SU-DHL-6 (cell line): Measurements from ENCODE around the gene CLASP1.

Experiments used
- EZH2phosphoT487 ChIP-seq: fragments of 200-600 bp; sonication (generic), shearing (Covaris generic); conservative IDR thresholded peaks from 2 replicates; pipeline ENCODE4 v1.6.1; 2018; ENCODE audit warnings: mild to moderate bottlenecking, antibody characterized with exemption, low read length, moderate library complexity, mixed read lengths
- TF ChIP-seq, protein P1 (sequence below): fragments of 200-600 bp; sonication (generic); IDR thresholded peaks from one replicate; pipeline ENCODE4 v1.5.1; 2017; ENCODE audit warnings: antibody characterized with exemption, mild to moderate bottlenecking, low read length, moderate library complexity; ENCODE audit not compliant: insufficient read depth, poor library complexity, severe bottlenecking

DNA sequence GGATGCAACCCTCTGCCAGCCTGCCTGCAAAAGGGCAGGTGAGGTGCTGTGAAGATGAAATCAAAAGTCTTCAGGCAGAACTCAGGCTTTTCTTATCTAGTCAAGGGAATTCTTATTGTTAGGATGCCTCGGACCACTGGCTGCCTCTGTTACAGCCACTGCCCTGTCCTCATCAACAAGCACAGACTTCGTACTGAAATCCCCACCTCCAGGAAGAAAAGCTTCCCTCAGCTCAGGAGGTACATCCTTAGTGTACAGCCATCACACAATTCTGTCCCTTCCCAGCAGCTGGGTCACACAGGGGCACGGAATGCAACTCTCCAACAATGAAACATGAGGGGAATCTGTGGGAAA is 128.6 kb downstream of the CLASP1 start:
- TF ChIP-seq, protein P1, sequence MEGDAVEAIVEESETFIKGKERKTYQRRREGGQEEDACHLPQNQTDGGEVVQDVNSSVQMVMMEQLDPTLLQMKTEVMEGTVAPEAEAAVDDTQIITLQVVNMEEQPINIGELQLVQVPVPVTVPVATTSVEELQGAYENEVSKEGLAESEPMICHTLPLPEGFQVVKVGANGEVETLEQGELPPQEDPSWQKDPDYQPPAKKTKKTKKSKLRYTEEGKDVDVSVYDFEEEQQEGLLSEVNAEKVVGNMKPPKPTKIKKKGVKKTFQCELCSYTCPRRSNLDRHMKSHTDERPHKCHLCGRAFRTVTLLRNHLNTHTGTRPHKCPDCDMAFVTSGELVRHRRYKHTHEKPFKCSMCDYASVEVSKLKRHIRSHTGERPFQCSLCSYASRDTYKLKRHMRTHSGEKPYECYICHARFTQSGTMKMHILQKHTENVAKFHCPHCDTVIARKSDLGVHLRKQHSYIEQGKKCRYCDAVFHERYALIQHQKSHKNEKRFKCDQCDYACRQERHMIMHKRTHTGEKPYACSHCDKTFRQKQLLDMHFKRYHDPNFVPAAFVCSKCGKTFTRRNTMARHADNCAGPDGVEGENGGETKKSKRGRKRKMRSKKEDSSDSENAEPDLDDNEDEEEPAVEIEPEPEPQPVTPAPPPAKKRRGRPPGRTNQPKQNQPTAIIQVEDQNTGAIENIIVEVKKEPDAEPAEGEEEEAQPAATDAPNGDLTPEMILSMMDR, result no peak
- TF ChIP-seq EZH2phosphoT487, result no peak
